Measurements from ENCODE around the gene CTBP2. TPM values are rescaled to one million over a fixed set of nuclear protein-coding genes. Genes with fewer than 3 reads are reported as not detected.
A peak's percentile ranks its signal among the peaks of the same experiment; 100 is the strongest.

CTBP2 gene
- total and polyA plus RNA-seq, 10 of the 15 experiments (the other 5 are each of a cell fraction or from before 2014, with no cell fraction given): 0.02 to 0.72 (median 0.06) TPM; not detected in 2

GRCh38 chr10:124993736-124994451, 166.5 kb downstream of the CTBP2 start:
- ChIA-PET RAD21 (ENCODE audit: unreplicated experiment) (no interaction called here), CTCF (interaction anchor here (1.2 to 2.7 kb wide), 5 partner anchors 18 to 72 kb away, joined by 4 to 13 read pairs (median 6); no protein-coding TSS in a partner anchor), SMC1A (ENCODE audit: uncharacterized antibody, unreplicated experiment) (no interaction called here), POLR2A (no interaction called here)
- no peaks in the 10 kb centered on the region for H3K27me3 ChIP-seq (replicated peaks in 1 of 2; ENCODE audit: control insufficient read depth in 2 of 2, insufficient read depth in 2 of 2, low read length in 1 of 2)
- BruUV-seq (replicated peaks): no TSS peak
- no peak overlapping the region for H3K9ac ChIP-seq (ENCODE audit: control insufficient read depth, insufficient read depth, low read length)
- H3K4me2 ChIP-seq (ENCODE audit: control insufficient read depth, insufficient read depth): no peak overlapping the region
- no peak overlapping the region for H3K27ac ChIP-seq (ENCODE audit: control insufficient read depth, insufficient read depth)
- H3K36me3 ChIP-seq (ENCODE audit: control insufficient read depth in 2 of 2, insufficient read depth in 2 of 2, low read length in 1 of 2): no peaks in the 10 kb centered on the region
- no peaks in the 10 kb centered on the region for H3K9me3 ChIP-seq (replicated peaks; ENCODE audit: control insufficient read depth, insufficient read depth, low read length)
- ATAC-seq (no peak), DNase-seq (ENCODE audit: low read depth, low spot score) (no peak), FAIRE-seq (peak; percentile 44)
- intact Hi-C loops (cut with micrococcal nuclease; ENCODE audit: unreplicated experiment): no loop called here
- 91% methylated on average over 21 of the region's 21 CpGs for WGBS (ENCODE audit: insufficient coverage, insufficient replicate concordance, low lambda C conversion rate, missing lambda C conversion rate)
- no peak overlapping the region for H3K4me3 ChIP-seq
- H4K20me1 ChIP-seq (ENCODE audit: control insufficient read depth, insufficient read depth): no peaks in the 10 kb centered on the region
- H3K79me2 ChIP-seq (ENCODE audit: control insufficient read depth, insufficient read depth, low read length): no peaks in the 10 kb centered on the region
- no peak overlapping the region for H2AFZ ChIP-seq (ENCODE audit: control insufficient read depth, low read depth, low read length)
- in situ Hi-C loops (cut with MboI): no loop called here
- H3K4me1 ChIP-seq (ENCODE audit: control insufficient read depth, insufficient read depth, low read length): peaks cover 6% of the 10 kb centered on the region
- TF ChIP-seq FOS (IDR thresholded peaks at IDR 0.05; ENCODE audit: borderline replicate concordance, extremely low read depth, insufficient read length) (no peak), FOXM1 (IDR thresholded peaks at IDR 0.05; ENCODE audit: low read depth, low read length) (no peak), WRNIP1 (IDR thresholded peaks at IDR 0.05; ENCODE audit: borderline replicate concordance, low read depth, low read length) (no peak), USF1 (IDR thresholded peaks at IDR 0.05; ENCODE audit: borderline replicate concordance, extremely low read length, insufficient read depth, low read depth, low read length) (no peak), ZBTB4 (CRISPR knock-in tag; IDR thresholded peaks at IDR 0.05) (no peak), ZBTB11 (CRISPR knock-in tag; IDR thresholded peaks at IDR 0.05) (no peak), MAX (IDR thresholded peaks at IDR 0.05; ENCODE audit: low read depth, low read length) (no peak), SIN3A (IDR thresholded peaks at IDR 0.05; ENCODE audit: low read depth, low read length) (no peak), IKZF1 (conservative IDR thresholded peaks at IDR 0.05) (no peak), TBL1XR1 (IDR thresholded peaks at IDR 0.05; ENCODE audit: low read depth, low read length) (no peak), BHLHE40 (IDR thresholded peaks at IDR 0.05; ENCODE audit: borderline replicate concordance in 1 of 2, low read depth in 2 of 2, low read length in 1 of 2) (no peak)

Measured in GM12878 (cell line).